Endothelial cell (in vitro differentiated cells): Measurements from ENCODE around the gene TRAF3IP3. TPM values are rescaled to one million over a fixed set of nuclear protein-coding genes. Genes with fewer than 3 reads are reported as not detected.

Experiments used
- DNase-seq: peaks from one replicate; pipeline ENCODE4 v3.0.0; 2021; ENCODE audit warnings: low spot score
- H3K27ac Mint-ChIP-seq: one replicate; pipeline ENCODE4 v1.8.0; 2021; ENCODE audit warnings: mixed read lengths, inconsistent platforms; ENCODE audit not compliant: unreplicated experiment
- H3K27me3 Mint-ChIP-seq: one replicate; pipeline ENCODE4 v1.8.0; 2021; ENCODE audit warnings: mild to moderate bottlenecking, moderate library complexity, mixed read lengths, inconsistent platforms; ENCODE audit not compliant: unreplicated experiment
- H3K36me3 Mint-ChIP-seq: one replicate; pipeline ENCODE4 v1.8.0; 2021; ENCODE audit warnings: mild to moderate bottlenecking, low read depth, mixed read lengths, inconsistent platforms; ENCODE audit not compliant: unreplicated experiment
- H3K4me1 Mint-ChIP-seq: one replicate; pipeline ENCODE4 v1.8.0; 2021; ENCODE audit warnings: mild to moderate bottlenecking, mixed read lengths, inconsistent platforms; ENCODE audit not compliant: unreplicated experiment
- H3K4me3 Mint-ChIP-seq: one replicate; pipeline ENCODE4 v1.8.0; 2021; ENCODE audit warnings: mild to moderate bottlenecking, mixed read lengths, inconsistent platforms; ENCODE audit not compliant: unreplicated experiment
- H3K9me3 Mint-ChIP-seq: one replicate; pipeline ENCODE4 v1.8.0; 2021; ENCODE audit warnings: mixed read lengths, inconsistent platforms; ENCODE audit not compliant: unreplicated experiment
- total RNA-seq: library from RNA; stranded (reverse); fragmentation: NEBNext Ultra II Directional; extraction: Animal tissue kit (Norgen Biotek cat#: 25700); gene quantifications from one replicate; pipeline ENCODE4 v1.2.1, GENCODE V29; 2021; ENCODE audit not compliant: unreplicated experiment
- TF ChIP-seq, protein P1 (sequence below): fragments of 200-600 bp; sonication (generic); IDR thresholded peaks from one replicate; pipeline ENCODE4 v1.5.0; 2021; ENCODE audit warnings: antibody characterized with exemption; ENCODE audit not compliant: unreplicated experiment

The TRAF3IP3 gene
- total RNA-seq, 1 donor from 2014 or later: not detected

DNA sequence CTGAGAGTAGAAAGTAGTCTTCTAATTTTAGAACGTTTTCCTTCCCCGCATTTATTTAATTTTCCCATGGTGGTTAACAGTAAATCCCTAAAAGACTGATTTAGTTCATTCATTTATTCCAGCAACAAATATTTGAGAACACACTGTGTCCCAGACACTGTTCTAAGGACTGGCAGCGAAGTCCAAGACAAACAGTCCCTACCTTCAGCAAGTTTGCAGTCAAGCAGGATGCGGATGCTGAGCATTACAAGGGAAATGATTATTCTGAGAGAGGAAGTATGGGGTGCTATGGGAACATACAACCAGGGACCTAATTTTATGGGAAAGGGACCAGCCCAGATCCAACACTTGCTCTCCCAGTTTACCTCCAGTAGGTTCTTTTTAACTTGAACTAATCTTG lies 29.7 kb downstream of the TRAF3IP3 start:
- peaks cover 15% of the 10 kb centered on the region for H3K4me1 Mint-ChIP-seq
- H3K27ac Mint-ChIP-seq: no peak overlapping the region
- TF ChIP-seq, protein P1, sequence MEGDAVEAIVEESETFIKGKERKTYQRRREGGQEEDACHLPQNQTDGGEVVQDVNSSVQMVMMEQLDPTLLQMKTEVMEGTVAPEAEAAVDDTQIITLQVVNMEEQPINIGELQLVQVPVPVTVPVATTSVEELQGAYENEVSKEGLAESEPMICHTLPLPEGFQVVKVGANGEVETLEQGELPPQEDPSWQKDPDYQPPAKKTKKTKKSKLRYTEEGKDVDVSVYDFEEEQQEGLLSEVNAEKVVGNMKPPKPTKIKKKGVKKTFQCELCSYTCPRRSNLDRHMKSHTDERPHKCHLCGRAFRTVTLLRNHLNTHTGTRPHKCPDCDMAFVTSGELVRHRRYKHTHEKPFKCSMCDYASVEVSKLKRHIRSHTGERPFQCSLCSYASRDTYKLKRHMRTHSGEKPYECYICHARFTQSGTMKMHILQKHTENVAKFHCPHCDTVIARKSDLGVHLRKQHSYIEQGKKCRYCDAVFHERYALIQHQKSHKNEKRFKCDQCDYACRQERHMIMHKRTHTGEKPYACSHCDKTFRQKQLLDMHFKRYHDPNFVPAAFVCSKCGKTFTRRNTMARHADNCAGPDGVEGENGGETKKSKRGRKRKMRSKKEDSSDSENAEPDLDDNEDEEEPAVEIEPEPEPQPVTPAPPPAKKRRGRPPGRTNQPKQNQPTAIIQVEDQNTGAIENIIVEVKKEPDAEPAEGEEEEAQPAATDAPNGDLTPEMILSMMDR: no peak
- H3K4me3 Mint-ChIP-seq: no peak overlapping the region
- no peak for DNase-seq
- no peaks in the 10 kb centered on the region for H3K9me3 Mint-ChIP-seq
- peaks cover 10% of the 10 kb centered on the region for H3K27me3 Mint-ChIP-seq
- peaks cover 14% of the 10 kb centered on the region for H3K36me3 Mint-ChIP-seq

DNA sequence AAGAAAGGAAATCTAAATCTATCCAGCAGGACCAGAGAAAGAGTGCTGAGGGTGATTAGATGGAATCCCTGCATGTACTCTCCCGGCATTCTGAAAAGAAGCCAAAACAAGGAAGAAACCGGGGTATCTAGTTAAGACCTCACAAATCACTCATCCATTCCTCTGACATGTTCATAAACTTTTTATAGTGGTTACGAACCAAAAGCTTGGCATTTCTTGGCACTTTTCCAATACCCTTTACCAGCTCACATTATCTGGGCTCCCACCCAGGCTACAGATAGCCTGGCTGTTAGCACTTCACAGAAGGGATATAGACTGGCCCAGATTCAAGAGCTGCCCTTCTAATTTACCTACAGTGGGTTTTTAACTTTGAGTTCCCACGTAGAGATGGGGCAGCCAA lies 30.3 kb downstream of the TRAF3IP3 start:
- TF ChIP-seq, protein P1: no peak
- no peak overlapping the region for H3K4me3 Mint-ChIP-seq
- no peak for DNase-seq
- H3K4me1 Mint-ChIP-seq: peaks cover 15% of the 10 kb centered on the region
- H3K27ac Mint-ChIP-seq: no peak overlapping the region
- peaks cover 10% of the 10 kb centered on the region for H3K27me3 Mint-ChIP-seq
- H3K36me3 Mint-ChIP-seq: peaks cover 18% of the 10 kb centered on the region
- H3K9me3 Mint-ChIP-seq: no peaks in the 10 kb centered on the region

DNA sequence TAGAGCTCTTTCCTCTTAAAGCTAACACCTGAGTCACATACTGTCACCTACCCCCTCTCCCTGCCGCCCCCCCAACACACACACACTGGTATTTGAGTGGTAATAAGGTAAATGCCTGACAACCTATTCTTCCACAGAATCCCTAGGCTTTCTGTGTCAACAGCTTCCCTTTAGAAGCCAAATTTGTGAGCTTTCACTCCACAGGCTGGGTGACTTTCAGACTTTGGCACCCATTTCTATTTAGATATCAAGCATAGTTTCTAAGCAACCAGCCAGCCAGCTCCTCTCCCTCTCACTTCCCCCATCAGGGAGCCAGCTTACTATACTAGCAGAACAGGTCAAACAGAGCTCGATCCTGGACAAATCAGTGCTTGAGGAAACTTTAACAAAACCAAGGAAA lies 31.7 kb downstream of the TRAF3IP3 start:
- peaks cover 12% of the 10 kb centered on the region for H3K27me3 Mint-ChIP-seq
- no peak for DNase-seq
- no peak overlapping the region for H3K27ac Mint-ChIP-seq
- TF ChIP-seq, protein P1: no peak
- H3K9me3 Mint-ChIP-seq: no peaks in the 10 kb centered on the region
- H3K36me3 Mint-ChIP-seq: peaks cover 18% of the 10 kb centered on the region
- no peak overlapping the region for H3K4me3 Mint-ChIP-seq
- peaks cover 18% of the 10 kb centered on the region for H3K4me1 Mint-ChIP-seq

DNA sequence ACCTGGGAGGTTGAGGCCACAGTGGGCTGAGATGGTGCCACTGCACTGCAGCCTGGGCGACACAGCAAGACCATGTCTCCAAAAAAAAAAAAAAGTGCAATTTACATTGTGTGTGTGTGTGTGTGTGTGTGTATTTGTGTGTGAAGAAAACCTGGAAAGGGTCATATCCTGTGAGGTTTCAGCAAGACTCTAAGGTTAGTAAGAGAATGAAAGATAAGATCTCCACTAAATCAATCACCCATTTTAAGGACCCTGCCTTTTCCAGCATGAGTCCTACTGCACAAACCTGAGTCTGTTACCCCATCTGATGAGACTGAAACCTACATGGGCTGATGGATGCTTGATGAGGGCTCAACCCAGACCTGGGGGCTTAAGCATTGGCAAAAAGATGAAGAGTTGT lies 33.4 kb downstream of the TRAF3IP3 start:
- H3K9me3 Mint-ChIP-seq: no peaks in the 10 kb centered on the region
- peaks cover 6% of the 10 kb centered on the region for H3K27me3 Mint-ChIP-seq
- H3K36me3 Mint-ChIP-seq: peaks cover 30% of the 10 kb centered on the region

More for the DNA sequence above, 33.4 kb downstream of the TRAF3IP3 start:
- Mint-ChIP-seq H3K4me3 (no peak overlapping the region), H3K27ac (no peak overlapping the region), H3K4me1 (peaks cover 9% of the 10 kb centered on the region)
- TF ChIP-seq, protein P1: no peak
- no peak for DNase-seq
